Daoy (cell line): ENCODE measurements around the gene ITGB3BP. TPM values are rescaled to one million over a fixed set of nuclear protein-coding genes. Genes with fewer than 3 reads are reported as not detected.
"Not testable (repeated sequence)": the region's sequence is repeated elsewhere in the genome, so short reads cannot be mapped to it uniquely, and the experiment has no call there.

ENCODE experiments used
- DNase-seq: peaks from one replicate; pipeline ENCODE4 v3.0.0-alpha.2; 2015; ENCODE audit warnings: low read depth
- total RNA-seq: library from RNA; depleted of rRNA; stranded (reverse); fragments of >200 nt; shearing (Covaris generic); gene quantifications from 2 replicates; pipeline ENCODE4 v1.2.3, GENCODE V29; 2014

Gene ITGB3BP
- total RNA-seq, 1 experiment from 2014 or later = 53.9 TPM

GRCh38 chr1:63506782-63507181 is 16.2 kb downstream of the ITGB3BP start:
- DNase-seq = no peak

- no peak for DNase-seq
Observed at GRCh38 chr1:63501256-63501655, 21.8 kb downstream of the ITGB3BP start.

GRCh38 chr1:63498106-63498505 is 24.9 kb downstream of the ITGB3BP start:
- no peak for DNase-seq

GRCh38 chr1:63497577-63497976 is 25.4 kb downstream of the ITGB3BP start:
- no peak for DNase-seq

- peak; percentile 66 for DNase-seq
Observed at GRCh38 chr1:63487336-63488065, 35.5 kb downstream of the ITGB3BP start.

- no peak for DNase-seq
Observed at GRCh38 chr1:63486629-63487028, 36.4 kb downstream of the ITGB3BP start.

- DNase-seq = no peak
Observed at GRCh38 chr1:63480057-63480456, 43.0 kb downstream of the ITGB3BP start.

- DNase-seq = peak; percentile 3
Observed at GRCh38 chr1:63475761-63476160, 47.3 kb downstream of the ITGB3BP start.

- DNase-seq = not testable (repeated sequence)
Observed at GRCh38 chr1:63468683-63469082, 54.3 kb downstream of the ITGB3BP start.

- DNase-seq = no peak
Observed at GRCh38 chr1:63466759-63467158, 56.3 kb downstream of the ITGB3BP start.

- no peak for DNase-seq
Observed at GRCh38 chr1:63466181-63466580, 56.8 kb downstream of the ITGB3BP start.

- DNase-seq = no peak
Observed at GRCh38 chr1:63463248-63463647, 59.8 kb downstream of the ITGB3BP start.

GRCh38 chr1:63461661-63462230 is 61.3 kb downstream of the ITGB3BP start:
- no peak for DNase-seq

GRCh38 chr1:63458750-63459149 is 64.3 kb downstream of the ITGB3BP start:
- no peak for DNase-seq

GRCh38 chr1:63454269-63454668 is 68.8 kb downstream of the ITGB3BP start:
- DNase-seq = no peak

GRCh38 chr1:63453232-63453631 is 69.8 kb downstream of the ITGB3BP start:
- no peak for DNase-seq

GRCh38 chr1:63450416-63450815 is 72.6 kb downstream of the ITGB3BP start:
- no peak for DNase-seq

- no peak for DNase-seq
Observed at GRCh38 chr1:63448731-63449246, 74.2 kb downstream of the ITGB3BP start.

- DNase-seq = no peak
Observed at GRCh38 chr1:63442141-63442475, 80.9 kb downstream of the ITGB3BP start.

GRCh38 chr1:63435161-63435560 is 87.9 kb downstream of the ITGB3BP start:
- DNase-seq = no peak

GRCh38 chr1:63429281-63429680 is 93.7 kb downstream of the ITGB3BP start:
- DNase-seq = no peak

GRCh38 chr1:63428815-63429214 is 94.2 kb downstream of the ITGB3BP start:
- DNase-seq = no peak

- no peak for DNase-seq
Observed at GRCh38 chr1:63423649-63424048, 99.4 kb downstream of the ITGB3BP start.

- not testable (repeated sequence) for DNase-seq
Observed at GRCh38 chr1:63420746-63421145, 102.3 kb downstream of the ITGB3BP start.
